Hematopoietic multipotent progenitor cell treated with erythropoietin and hydrocortisone succinate and interleukin-3 and kit ligand, for 8 days (in vitro differentiated cells): Measurements from ENCODE around the gene TMEM267.
"Not testable (repeated sequence)": the region's sequence is repeated elsewhere in the genome, so short reads cannot be mapped to it uniquely, and the experiment has no call there.

ENCODE experiments used
- DNase-seq: peaks from one replicate; pipeline ENCODE4 v3.0.0-alpha.2; 2015

The TMEM267 gene

GRCh38 chr5:43402524-43403066, 81.1 kb downstream of the TMEM267 start:
- not testable (repeated sequence) for DNase-seq

- peak; percentile 16 for DNase-seq
Observed at GRCh38 chr5:43401827-43402226, 81.8 kb downstream of the TMEM267 start.

- peak; percentile 13 for DNase-seq
Observed at GRCh38 chr5:43400082-43400481, 83.6 kb downstream of the TMEM267 start.

- peak; percentile 68 for DNase-seq
Observed at GRCh38 chr5:43396762-43397304, 86.8 kb downstream of the TMEM267 start.
